ENCODE measurements around the gene CHST2. TPM values are rescaled to one million over a fixed set of nuclear protein-coding genes. Genes with fewer than 3 reads are reported as not detected.
"Not testable (repeated sequence)": the region's sequence is repeated elsewhere in the genome, so short reads cannot be mapped to it uniquely, and the experiment has no call there.

The CHST2 gene
- total RNA-seq, 2 donors from 2014 or later: 1.0 to 2.8 TPM

DNA sequence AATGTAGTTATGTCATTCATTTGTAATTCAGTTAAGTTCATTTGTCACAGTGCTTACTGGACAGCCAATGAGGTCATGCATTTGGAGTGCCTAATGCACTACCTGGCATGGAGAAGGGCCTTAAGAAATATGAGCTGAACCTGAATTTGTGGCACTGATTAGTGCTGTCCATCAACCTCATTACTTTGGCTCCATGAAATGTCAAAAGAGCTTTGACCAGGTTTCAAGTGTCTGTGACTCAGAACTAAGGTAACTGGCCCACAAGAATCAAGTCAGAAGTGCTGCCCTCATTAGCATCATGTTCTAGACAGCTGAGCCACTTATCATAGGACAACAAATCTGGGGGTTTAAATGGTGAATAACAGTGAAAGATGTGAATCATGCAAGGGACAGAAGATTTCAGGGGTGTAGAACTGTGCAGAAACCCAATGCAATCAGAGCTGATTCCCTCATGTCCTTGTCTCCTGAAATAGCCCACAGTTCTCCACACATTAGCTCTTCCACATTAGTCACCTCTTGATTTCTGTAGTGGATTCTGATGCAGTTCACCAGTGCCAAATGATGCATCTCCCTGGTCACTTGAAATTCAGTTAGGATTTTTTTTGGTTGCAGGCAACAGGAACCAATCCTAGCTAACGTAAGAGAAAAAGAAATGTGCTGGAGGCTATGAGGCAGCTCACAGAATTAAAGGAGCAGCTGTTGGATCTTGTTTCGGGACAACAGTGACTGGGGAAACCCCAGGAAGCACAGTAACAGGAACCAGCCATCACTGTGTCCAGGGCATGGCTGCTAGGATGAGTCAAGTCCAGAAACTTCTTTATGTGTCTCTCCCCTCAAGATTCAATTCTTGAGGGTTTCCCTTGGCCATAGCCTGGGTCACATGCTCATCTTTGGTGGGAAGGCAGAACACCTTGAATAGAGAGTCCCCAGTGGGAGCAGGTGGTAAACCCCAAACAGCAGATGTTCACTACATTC, 38.7 kb downstream of the CHST2 start:
- intact Hi-C loops (cut with DNase I, micrococcal nuclease): no loop called here
- ATAC-seq (no peak), DNase-seq (no peak)

DNA sequence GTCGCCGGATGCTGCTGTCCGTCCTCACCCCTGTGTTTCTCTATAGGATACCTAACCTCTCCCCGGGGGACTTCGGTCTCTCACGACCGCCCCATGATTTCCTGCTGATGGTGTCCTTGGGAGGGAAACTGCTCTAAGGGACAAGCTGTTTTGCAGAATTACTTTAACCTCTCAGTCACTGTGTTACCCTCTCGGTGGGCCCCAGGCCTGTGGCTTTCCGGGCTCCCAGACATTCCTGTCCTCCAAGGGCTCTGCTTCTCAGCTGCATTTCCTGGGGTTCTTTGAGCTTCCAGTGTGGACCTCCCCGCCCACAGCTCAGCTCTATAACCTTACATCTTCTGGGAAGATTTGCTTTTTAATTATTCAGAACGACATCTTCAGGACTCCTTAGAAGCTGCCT, 40.9 kb downstream of the CHST2 start:
- DNase-seq: no peak
- no peak for ATAC-seq
- intact Hi-C loops (cut with DNase I, micrococcal nuclease): no loop called here

DNA sequence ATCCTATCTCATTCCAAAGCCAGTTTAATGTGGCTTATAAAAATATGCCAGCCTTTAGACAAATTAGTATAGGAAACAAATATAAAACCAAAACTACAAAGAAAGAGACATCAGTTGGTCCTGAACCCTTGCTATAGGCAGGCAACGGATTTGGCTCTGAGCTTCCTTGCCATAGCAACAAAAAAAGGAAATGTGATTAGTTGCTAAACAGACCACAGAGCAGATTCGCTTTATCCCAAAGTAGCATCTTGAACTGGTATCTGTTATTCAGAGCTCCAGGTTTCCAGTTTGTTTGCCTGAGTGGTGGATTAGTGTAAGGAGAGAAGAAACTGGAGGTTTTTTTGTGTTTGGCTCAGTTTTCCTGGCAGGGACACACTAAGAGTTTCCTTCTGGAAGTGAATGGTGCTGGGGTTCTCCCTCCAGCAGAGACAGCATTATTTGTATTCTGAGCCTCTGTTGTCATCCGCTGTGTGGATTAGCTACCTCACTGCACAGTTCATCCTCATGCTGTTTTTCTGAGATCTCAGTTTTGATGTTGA, 44.1 kb downstream of the CHST2 start:
- intact Hi-C loops (cut with DNase I, micrococcal nuclease): no loop called here
- ATAC-seq (no peak), DNase-seq (no peak)

DNA sequence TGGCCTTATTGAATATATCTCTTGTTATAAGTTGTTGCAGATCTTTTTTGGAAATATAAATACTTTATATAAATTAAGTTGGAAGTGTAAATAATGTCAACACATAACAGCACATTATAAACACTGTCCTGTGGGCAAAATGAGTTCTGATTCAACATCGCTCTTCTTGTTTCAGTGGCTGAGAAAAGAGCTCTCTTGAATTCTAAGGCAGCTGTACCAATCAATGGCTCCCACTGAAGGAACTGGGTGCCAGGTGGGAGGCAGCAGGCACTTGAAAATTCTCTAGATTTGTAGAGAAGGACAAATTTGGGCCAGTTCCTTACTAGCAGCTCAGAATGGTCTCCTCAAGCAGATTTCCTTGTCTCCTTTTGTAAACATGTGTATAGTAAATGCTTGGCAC, 45.6 kb downstream of the CHST2 start:
- DNase-seq: no peak
- no peak for ATAC-seq
- intact Hi-C loops (cut with DNase I, micrococcal nuclease): no loop called here

DNA sequence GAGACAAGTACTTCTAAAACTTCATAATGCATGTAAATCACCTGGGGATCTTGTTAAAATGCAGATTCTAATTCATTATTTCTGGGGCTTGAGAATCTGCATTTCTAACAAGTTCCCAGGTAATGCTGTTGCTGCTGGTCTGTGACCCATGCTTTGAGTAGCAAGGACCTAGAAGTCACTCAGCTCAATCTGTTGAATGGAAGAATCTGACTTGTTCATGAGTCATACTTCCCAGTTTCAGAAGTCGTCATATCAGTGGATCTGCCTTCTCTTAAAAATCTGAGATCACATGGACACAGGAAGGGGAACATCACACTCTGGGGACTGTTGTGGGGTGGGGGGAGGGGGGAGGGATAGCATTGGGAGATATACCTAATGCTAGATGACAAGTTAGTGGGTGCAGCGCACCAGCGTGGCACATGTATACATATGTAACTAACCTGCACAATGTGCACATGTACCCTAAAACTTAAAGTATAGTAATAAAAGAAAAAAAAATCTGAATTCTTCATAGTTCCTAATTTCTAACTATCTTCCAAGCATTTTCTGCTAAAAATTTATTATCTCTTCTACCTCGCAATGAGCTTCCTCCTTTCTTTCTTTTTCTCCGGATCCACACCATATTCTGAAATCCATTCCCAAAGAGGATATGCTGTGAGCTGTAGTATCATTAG, 46.2 kb downstream of the CHST2 start:
- ATAC-seq; DNase-seq; intact Hi-C loops (cut with DNase I, micrococcal nuclease): not testable (repeated sequence)

DNA sequence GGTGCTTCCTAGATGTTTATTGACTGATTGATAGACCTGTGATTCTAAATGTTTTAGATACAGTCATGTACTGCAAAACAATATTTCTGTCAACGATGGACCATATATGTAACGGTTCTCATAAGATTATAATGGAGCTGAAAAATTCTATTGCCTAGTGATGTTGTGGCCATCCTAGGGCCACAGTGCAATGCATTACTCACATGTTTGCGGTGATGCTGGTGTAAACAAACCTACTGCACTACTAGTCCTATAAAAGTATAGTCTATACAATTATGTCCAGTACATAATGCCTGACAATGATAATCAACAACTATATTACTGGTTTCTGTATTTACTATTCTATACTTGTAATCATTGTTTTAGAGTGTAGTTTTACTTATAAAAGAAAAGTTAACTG, 46.8 kb downstream of the CHST2 start:
- DNase-seq (no peak), ATAC-seq (no peak)
- intact Hi-C loops (cut with DNase I, micrococcal nuclease): no loop called here

DNA sequence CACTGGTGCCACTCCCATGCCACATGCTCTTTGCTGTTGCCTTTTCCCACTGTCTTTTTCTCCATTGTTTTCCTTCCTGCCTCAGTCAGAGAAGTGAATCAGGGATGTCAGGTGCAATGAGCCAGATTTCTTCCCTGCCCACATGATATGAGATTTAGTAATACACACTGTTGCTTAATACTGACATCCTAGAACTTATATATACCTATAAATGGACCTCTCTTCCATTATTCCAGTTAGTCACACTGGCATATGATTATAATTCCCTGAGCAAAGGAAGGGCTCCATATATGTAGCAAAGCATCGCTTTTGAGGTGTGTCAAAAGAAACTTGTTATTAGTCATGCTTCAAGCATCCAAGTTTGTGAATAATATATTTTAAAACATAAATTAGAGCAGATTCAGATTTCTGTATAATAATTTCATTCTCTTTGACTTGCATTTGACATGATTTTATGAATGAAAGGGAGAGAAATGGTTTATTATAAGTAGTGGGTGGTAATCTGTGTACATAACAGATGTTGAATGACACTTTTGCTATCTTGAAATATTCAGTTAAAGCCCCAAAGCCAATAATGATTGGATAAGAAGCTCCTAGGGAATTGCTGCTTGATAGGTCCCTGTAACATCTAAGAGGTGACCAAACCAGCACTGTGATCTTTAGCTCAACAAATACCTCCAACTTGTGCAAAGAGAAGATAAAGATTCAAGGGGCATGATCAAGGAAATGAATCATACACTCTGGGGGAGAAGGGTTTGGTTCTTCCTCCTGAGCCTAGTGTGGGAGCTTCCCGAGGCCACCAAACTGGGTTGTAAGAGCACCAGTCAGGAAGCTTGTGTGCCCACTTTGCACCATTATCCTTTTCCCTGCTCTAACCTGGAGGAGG, 48.6 kb downstream of the CHST2 start:
- DNase-seq (no peak), ATAC-seq (no peak)
- intact Hi-C loops (cut with DNase I, micrococcal nuclease): no loop called here

DNA sequence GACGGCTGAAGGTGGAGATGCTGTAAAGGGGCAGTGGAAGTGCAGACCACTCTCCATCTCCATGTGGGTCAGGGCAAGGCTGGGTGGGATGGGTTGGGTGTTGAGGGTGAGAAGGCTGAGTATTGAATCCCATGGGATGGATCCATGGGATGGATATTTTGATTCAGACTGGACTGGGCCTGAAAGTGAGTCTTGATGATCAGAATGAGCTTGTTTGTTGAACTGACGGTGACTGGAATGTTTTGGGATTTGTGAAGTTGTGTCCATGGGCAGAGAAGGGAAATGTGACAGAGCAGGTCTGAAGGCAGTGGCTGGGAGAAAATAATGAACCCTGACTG, 49.3 kb downstream of the CHST2 start:
- no peak for ATAC-seq
- no peak for DNase-seq
- intact Hi-C loops (cut with DNase I, micrococcal nuclease): no loop called here

DNA sequence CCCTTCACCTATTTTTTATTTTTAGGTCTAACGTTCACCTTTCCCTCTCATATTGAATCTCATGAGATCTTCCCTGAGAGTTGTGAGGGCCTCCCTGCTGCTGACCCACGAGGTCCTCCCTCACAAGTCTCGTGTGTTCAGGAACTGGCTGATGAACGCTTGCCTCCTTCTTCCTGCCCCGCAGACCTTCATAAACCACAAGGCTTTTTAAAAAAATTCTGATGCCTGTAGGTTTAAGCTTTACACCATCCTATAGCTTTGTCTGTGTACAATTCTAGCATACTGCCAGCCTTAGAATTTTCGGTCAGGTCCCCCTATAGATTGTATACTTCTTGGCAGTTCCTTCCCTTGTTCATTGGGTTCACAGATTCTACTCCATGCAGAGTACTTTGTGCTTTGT, 50.5 kb downstream of the CHST2 start:
- DNase-seq: no peak
- intact Hi-C loops (cut with DNase I, micrococcal nuclease): no loop called here
- no peak for ATAC-seq

DNA sequence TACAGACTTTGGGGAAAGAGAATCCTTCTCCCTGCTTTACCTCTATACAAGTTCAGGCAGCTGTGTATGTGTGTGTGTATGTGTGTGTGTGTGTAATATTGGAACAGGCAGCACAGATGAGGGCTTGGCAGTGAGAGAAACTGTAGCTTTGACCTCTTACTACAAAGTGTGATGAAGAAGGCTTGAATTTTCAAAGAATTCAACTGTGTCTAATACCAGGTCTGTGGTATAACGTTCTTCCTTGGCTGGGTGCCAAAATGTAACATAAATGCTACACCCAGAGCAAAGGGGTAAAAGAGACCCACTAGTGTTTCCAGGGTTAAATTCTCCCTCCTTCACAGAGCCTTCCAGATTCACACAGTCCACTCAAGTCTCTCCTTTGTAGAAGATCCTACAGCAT, 51.1 kb downstream of the CHST2 start:
- DNase-seq (no peak), ATAC-seq (no peak)
- intact Hi-C loops (cut with DNase I, micrococcal nuclease): no loop called here

DNA sequence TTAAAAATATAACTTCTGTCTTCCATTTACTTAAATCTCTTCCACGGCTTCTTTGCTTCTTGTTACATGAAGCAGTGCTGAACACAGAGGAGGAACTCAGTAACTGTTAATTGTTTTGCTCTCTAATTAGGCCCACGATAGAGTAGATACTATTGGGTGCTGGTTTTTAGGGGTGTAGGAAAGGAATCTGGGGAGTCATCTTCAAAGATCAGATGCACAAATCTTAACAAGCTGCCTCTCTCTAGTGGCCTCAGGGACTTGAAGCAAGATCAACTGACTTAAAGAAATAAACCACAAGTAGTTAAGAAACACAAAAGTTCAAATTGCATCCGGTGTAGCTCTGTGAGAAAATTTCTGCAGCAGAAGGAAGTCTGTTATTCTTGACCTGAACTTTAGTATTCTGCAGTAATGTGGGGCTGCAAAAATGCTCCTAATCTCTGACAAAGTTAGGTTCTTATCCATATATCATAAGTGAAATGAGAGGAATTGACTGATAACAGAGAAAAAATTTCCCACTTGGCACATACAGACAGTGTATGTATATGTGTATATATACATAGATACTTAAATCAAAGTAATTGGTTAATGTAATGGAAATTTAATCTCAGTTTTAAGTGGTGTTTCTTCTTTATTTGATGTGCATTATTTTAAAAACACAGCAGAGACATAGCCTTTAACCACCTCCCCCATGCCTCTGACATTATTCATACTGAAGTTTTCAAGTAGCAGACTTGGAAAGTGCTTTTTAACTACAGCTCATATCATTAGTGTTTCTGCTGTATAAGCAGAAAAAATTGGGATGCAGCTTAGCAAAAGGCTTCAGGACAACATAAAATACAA, 51.8 kb downstream of the CHST2 start:
- intact Hi-C loops (cut with DNase I, micrococcal nuclease): no loop called here
- ATAC-seq (peak; percentile 14), DNase-seq (no peak)

DNA sequence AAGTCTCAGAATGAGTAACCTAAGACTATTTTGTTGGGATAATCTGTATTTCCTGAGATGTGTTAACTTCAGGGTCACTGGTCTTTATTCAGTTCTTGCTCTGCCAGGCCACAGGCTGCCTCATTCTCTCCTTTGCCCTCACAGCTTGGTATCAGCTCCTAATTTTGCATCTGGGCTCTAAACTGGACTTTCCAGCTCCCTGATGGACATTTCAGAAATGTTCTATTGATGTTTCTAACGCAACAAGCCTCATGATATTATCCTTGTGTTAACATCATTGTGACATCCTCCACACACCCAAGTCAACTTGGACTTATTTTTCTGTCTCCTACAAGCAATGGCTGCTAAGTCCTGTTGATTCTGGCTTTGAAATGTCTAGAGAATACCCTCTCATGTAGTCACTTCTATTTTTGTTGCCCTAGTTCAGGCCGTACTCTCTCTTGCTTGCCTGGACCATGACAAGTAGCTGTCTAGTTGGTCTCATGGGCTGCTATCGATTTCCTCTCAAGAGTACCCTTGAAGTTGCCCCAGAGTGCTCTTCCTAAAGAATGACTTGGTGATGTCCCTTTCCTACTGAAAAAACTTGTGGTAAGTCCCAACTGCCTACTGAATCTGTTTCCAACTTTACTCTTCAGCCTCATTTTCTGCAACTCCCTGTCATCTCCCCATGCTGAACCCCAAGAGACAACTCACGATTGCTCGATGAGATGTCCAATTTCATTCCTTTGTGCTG, 52.7 kb downstream of the CHST2 start:
- intact Hi-C loops (cut with DNase I, micrococcal nuclease): no loop called here
- ATAC-seq (no peak), DNase-seq (no peak)

DNA sequence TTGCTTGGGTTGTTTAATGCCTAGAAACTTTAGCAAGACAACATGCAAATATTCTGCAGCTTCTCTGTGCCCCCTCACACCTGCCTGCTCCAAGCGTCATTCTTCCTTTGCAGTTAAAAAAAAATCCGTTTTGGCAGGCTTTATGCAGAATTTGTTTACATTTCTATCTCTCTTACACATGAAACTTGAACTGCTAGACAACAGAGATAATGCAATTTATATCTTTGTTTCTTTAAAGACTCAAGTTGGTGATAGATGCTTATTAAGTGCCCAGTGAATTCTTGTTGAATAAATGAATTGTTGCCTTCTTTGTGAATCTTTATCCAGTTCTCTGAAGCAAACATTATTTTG, 53.2 kb downstream of the CHST2 start:
- ATAC-seq (no peak), DNase-seq (no peak)
- intact Hi-C loops (cut with DNase I, micrococcal nuclease): no loop called here

DNA sequence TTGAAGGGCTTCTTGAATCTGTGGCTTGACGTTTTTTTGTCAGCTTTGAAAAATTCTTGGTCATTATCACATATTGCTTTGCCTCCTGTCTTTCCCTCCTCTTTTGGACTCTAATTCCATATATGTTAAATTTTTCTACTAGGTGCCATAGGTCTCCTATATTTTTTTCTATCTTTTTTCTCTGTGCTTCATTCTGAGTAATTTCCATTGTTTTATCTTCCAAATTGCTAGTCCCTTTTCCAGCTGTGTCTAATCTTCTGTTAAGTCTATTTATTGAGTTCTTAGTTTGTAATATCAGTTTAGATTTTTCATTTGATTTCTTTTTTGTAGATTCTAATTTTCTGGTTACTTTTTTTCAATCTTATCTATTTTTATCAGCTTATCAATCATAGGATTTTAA, 53.7 kb downstream of the CHST2 start:
- no peak for DNase-seq
- intact Hi-C loops (cut with DNase I, micrococcal nuclease): no loop called here
- ATAC-seq: no peak

All from left colon (tissue), 2 donors.